Uterus (tissue), 2 donors: ENCODE results near the gene CHPT1.

Source experiments
- CTCF ChIP-seq, 4 experiments: fragments of 200-600 bp in 2 of 4; fragments of 450-650 bp in 2 of 4; sonication (generic) in 2 of 4; IDR thresholded peaks; one replicate each; pipeline ENCODE4 v1.5.1; 2016 to 2019; ENCODE audit warnings: antibody characterized with exemption in 4 of 4, mild to moderate bottlenecking in 2 of 4, moderate library complexity in 1 of 4
- POLR2A ChIP-seq, 2 donors: fragments of 450-650 bp; IDR thresholded peaks; one replicate each; pipeline ENCODE4 v1.6.1; 2016; ENCODE audit warnings: antibody characterized with exemption in 2 of 2, mild to moderate bottlenecking in 1 of 2, moderate library complexity in 1 of 2

DNA sequence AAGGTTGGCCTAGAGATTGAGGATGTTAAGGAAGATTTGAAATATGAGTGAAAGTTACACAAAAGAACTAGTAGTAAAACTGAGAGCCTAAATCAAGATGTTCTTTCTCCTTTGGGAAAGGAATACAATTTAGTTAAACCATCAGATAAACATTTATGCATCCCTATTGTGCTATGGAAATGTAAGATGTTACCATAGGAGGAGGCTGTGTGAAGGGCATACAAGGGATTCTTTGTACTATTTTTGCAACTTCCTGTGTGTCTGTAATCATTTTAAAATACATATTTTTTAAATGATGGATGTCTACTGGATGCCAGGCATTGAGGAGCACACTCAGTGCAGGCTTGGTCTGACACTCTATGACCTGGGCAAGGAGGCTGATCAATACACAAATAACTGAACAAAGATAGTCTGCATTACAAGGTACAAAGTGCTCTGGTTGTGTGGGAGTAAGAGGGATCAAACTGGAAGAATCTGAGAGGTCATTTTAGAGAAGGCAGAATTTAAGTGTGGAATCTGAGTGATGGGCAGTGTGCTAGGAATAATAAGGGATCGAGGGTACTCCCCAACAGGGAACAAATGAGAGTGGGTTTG, 5.8 kb upstream of the CHPT1 start:
- TF ChIP-seq CTCF (IDR thresholded peaks at IDR 0.05): no peak
- TF ChIP-seq POLR2A (IDR thresholded peaks at IDR 0.05): no peak
